NCI-H2081 treated with DMSO at 0.1 percent for 48 hours (cell line): ENCODE data around the gene PDGFRB.

Experiments used
- DNase-seq: peaks from one replicate; lab custom pipeline; 2025; lab: John Stamatoyannopoulos, UW

Gene PDGFRB

GRCh38 chr5:150144879-150145278, 10.8 kb downstream of the PDGFRB start:
- DNase-seq, result no peak

- DNase-seq, result no peak
Observed at GRCh38 chr5:150144246-150144801, 11.3 kb downstream of the PDGFRB start.

- DNase-seq, result no peak
Observed at GRCh38 chr5:150143350-150144245, 12.0 kb downstream of the PDGFRB start.

GRCh38 chr5:150142959-150143349, 12.7 kb downstream of the PDGFRB start:
- no peak for DNase-seq

- DNase-seq, result no peak
Observed at GRCh38 chr5:150142185-150142958, 13.3 kb downstream of the PDGFRB start.

GRCh38 chr5:150141544-150142184, 14.0 kb downstream of the PDGFRB start:
- no peak for DNase-seq

GRCh38 chr5:150140830-150141229, 14.8 kb downstream of the PDGFRB start:
- no peak for DNase-seq

GRCh38 chr5:150139334-150139733, 16.3 kb downstream of the PDGFRB start:
- DNase-seq, result no peak

- DNase-seq, result no peak
Observed at GRCh38 chr5:150138551-150139265, 16.9 kb downstream of the PDGFRB start.

- DNase-seq, result no peak
Observed at GRCh38 chr5:150137997-150138396, 17.6 kb downstream of the PDGFRB start.

- no peak for DNase-seq
Observed at GRCh38 chr5:150137168-150137957, 18.3 kb downstream of the PDGFRB start.

GRCh38 chr5:150136305-150137167, 19.1 kb downstream of the PDGFRB start:
- DNase-seq, result no peak

GRCh38 chr5:150135557-150136304, 19.9 kb downstream of the PDGFRB start:
- DNase-seq, result no peak

GRCh38 chr5:150134198-150134588, 21.5 kb downstream of the PDGFRB start:
- DNase-seq, result no peak

- no peak for DNase-seq
Observed at GRCh38 chr5:150133581-150134197, 22.0 kb downstream of the PDGFRB start.

- no peak for DNase-seq
Observed at GRCh38 chr5:150132740-150133139, 22.9 kb downstream of the PDGFRB start.

- no peak for DNase-seq
Observed at GRCh38 chr5:150131978-150132694, 23.5 kb downstream of the PDGFRB start.

- DNase-seq, result no peak
Observed at GRCh38 chr5:150131461-150131860, 24.2 kb downstream of the PDGFRB start.
